DOHH2 (cell line): Measurements from ENCODE around the gene SLC39A11.

ENCODE experiments used
- H3F3A ChIP-seq: fragments of 200-600 bp; sonication (generic), shearing (Covaris generic); 2 replicates; pipeline ENCODE4 v1.6.0; 2016; ENCODE audit warnings: antibody characterized with exemption, mild to moderate bottlenecking; ENCODE audit not compliant: control insufficient read depth, insufficient read depth
- H3K27ac ChIP-seq: fragments of 200-600 bp; sonication (generic); 2 replicates; pipeline ENCODE4 v1.5.1; 2014; ENCODE audit warnings: low read depth, mild to moderate bottlenecking, low read length, moderate library complexity
- H3K27me3 ChIP-seq: fragments of 200-600 bp; sonication (generic); 2 replicates; pipeline ENCODE4 v1.6.1; 2014; ENCODE audit warnings: mild to moderate bottlenecking, low read length, mixed read lengths; ENCODE audit not compliant: control insufficient read depth
- H3K36me3 ChIP-seq: fragments of 200-600 bp; sonication (generic); 2 replicates; pipeline ENCODE4 v1.6.1; 2014; ENCODE audit warnings: mild to moderate bottlenecking, low read length, moderate library complexity, mixed read lengths; ENCODE audit not compliant: control insufficient read depth
- H3K4me1 ChIP-seq: fragments of 200-600 bp; sonication (generic); 2 replicates; pipeline ENCODE4 v1.6.1; 2014; ENCODE audit warnings: mild to moderate bottlenecking, low read length, mixed read lengths; ENCODE audit not compliant: control insufficient read depth
- H3K4me2 ChIP-seq: fragments of 200-600 bp; sonication (generic); 2 replicates; pipeline ENCODE4 v1.6.0; 2014; ENCODE audit warnings: mild to moderate bottlenecking, low read length, moderate library complexity
- H3K4me3 ChIP-seq: fragments of 200-600 bp; sonication (generic); 2 replicates; pipeline ENCODE4 v1.5.1; 2014; ENCODE audit warnings: mild to moderate bottlenecking, low read length, mixed read lengths
- H3K79me2 ChIP-seq: fragments of 200-600 bp; sonication (generic); 2 replicates; pipeline ENCODE4 v1.6.1; 2014; ENCODE audit warnings: mild to moderate bottlenecking, low read length, mixed read lengths; ENCODE audit not compliant: control insufficient read depth
- H3K9me2 ChIP-seq: fragments of 200-600 bp; sonication (generic); replicated peaks from 2 replicates; pipeline ENCODE4 v1.6.1; 2014; ENCODE audit warnings: mild to moderate bottlenecking, low read length, mixed read lengths; ENCODE audit not compliant: control insufficient read depth
- H3K9me3 ChIP-seq: fragments of 200-600 bp; sonication (generic); 2 replicates; pipeline ENCODE4 v1.6.1; 2014; ENCODE audit warnings: antibody characterized with exemption, low read length, mixed read lengths; ENCODE audit not compliant: control insufficient read depth, insufficient read depth
- H4K20me1 ChIP-seq: fragments of 200-600 bp; sonication (generic); 2 replicates; pipeline ENCODE4 v1.6.0; 2014; ENCODE audit warnings: low read depth, mild to moderate bottlenecking, antibody characterized with exemption, low read length, moderate library complexity; ENCODE audit not compliant: control insufficient read depth, insufficient read depth
- CTCF ChIP-seq: fragments of 200-600 bp; sonication (generic); IDR thresholded peaks from one replicate; pipeline ENCODE4 v1.5.1; 2014; ENCODE audit warnings: antibody characterized with exemption, mild to moderate bottlenecking, low read depth, low read length; ENCODE audit not compliant: poor library complexity, severe bottlenecking
- EZH2phosphoT487 ChIP-seq: fragments of 200-600 bp; sonication (generic); IDR thresholded peaks from 2 replicates; pipeline ENCODE4 v1.6.1; 2017; ENCODE audit warnings: borderline replicate concordance, mild to moderate bottlenecking, antibody characterized with exemption, low read length, moderate library complexity, mixed read lengths

Gene SLC39A11

GRCh38 chr17:73021771-73022170 is 70.7 kb downstream of the SLC39A11 start:
- Histone ChIP-seq H3F3A (no peaks in the 10 kb centered on the region), H3K4me1 (no peaks in the 10 kb centered on the region), H3K27ac (no peak overlapping the region), H3K79me2 (no peaks in the 10 kb centered on the region), H3K4me3 (no peak overlapping the region), H3K4me2 (no peak overlapping the region), H3K9me2 (no peaks in the 10 kb centered on the region), H4K20me1 (no peaks in the 10 kb centered on the region), H3K27me3 (no peaks in the 10 kb centered on the region), H3K36me3 (no peaks in the 10 kb centered on the region), H3K9me3 (no peaks in the 10 kb centered on the region)
- no peak for TF ChIP-seq EZH2phosphoT487
- TF ChIP-seq CTCF = no peak

GRCh38 chr17:73020110-73020509 is 72.4 kb downstream of the SLC39A11 start:
- Histone ChIP-seq H3F3A (no peaks in the 10 kb centered on the region), H3K4me1 (no peaks in the 10 kb centered on the region), H3K36me3 (no peaks in the 10 kb centered on the region), H3K9me2 (no peaks in the 10 kb centered on the region), H3K79me2 (no peaks in the 10 kb centered on the region), H3K4me3 (no peak overlapping the region), H3K9me3 (no peaks in the 10 kb centered on the region), H3K27ac (no peak overlapping the region), H4K20me1 (no peaks in the 10 kb centered on the region), H3K4me2 (no peak overlapping the region), H3K27me3 (no peaks in the 10 kb centered on the region)
- TF ChIP-seq CTCF (no peak), EZH2phosphoT487 (no peak)

GRCh38 chr17:73018599-73018998 is 73.9 kb downstream of the SLC39A11 start:
- H3K27me3 ChIP-seq = no peaks in the 10 kb centered on the region
- no peaks in the 10 kb centered on the region for H3K79me2 ChIP-seq
- H4K20me1 ChIP-seq = no peaks in the 10 kb centered on the region
- H3F3A ChIP-seq = no peaks in the 10 kb centered on the region
- H3K9me2 ChIP-seq = no peaks in the 10 kb centered on the region
- TF ChIP-seq CTCF = no peak
- no peak for TF ChIP-seq EZH2phosphoT487
- H3K9me3 ChIP-seq = no peaks in the 10 kb centered on the region
- H3K4me1 ChIP-seq = no peaks in the 10 kb centered on the region
- no peak overlapping the region for H3K4me2 ChIP-seq
- no peak overlapping the region for H3K27ac ChIP-seq
- no peaks in the 10 kb centered on the region for H3K36me3 ChIP-seq
- H3K4me3 ChIP-seq = no peak overlapping the region

- TF ChIP-seq CTCF = no peak
- no peak for TF ChIP-seq EZH2phosphoT487
- no peaks in the 10 kb centered on the region for H3K36me3 ChIP-seq
- H3K27ac ChIP-seq = no peak overlapping the region
- H3K79me2 ChIP-seq = no peaks in the 10 kb centered on the region
- H3K4me3 ChIP-seq = no peak overlapping the region
- no peaks in the 10 kb centered on the region for H3K9me2 ChIP-seq
- no peaks in the 10 kb centered on the region for H3F3A ChIP-seq
- no peak overlapping the region for H3K4me2 ChIP-seq
- H3K4me1 ChIP-seq = no peaks in the 10 kb centered on the region
- H3K27me3 ChIP-seq = no peaks in the 10 kb centered on the region
- no peaks in the 10 kb centered on the region for H4K20me1 ChIP-seq
- H3K9me3 ChIP-seq = no peaks in the 10 kb centered on the region
These were observed 74.8 kb downstream of the SLC39A11 start for GRCh38 chr17:73017658-73018057.
